GM21381 (cell line): ENCODE measurements around the gene MRLN.
"Not testable (repeated sequence)": the region's sequence is repeated elsewhere in the genome, so short reads cannot be mapped to it uniquely, and the experiment has no call there.

Experiments
- ATAC-seq: cut with Tn5 transposase; IDR thresholded peaks from one replicate; pipeline ENCODE4 v1.9.1; 2021; ENCODE audit warnings: mild to moderate bottlenecking, moderate library complexity; ENCODE audit not compliant: unreplicated experiment

MRLN gene

GRCh38 chr10:59753267-59753666 is at the start of gene MRLN:
TSS of gene MRLN (minus strand) at chr10:59753455.
- ATAC-seq: no peak

DNA sequence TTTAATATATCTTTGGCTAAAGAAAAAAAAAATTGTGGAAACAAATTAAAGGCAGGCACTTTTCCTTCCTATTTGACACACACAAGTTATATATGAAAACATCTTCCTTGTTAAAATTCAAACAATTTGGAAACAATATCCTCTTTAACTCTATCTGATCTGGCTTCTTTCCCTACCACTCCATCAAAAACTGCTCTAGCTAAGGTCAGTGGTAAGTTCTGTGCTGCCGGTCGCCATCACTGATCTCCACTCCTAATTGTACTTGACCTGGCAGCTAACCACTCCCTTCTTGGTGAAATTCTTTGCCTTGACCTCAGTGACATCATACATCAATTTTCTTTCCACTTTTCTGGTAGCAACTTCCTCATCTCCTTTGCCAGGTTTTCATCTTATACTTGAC is 47.9 kb upstream of the MRLN start:
- no peak for ATAC-seq

DNA sequence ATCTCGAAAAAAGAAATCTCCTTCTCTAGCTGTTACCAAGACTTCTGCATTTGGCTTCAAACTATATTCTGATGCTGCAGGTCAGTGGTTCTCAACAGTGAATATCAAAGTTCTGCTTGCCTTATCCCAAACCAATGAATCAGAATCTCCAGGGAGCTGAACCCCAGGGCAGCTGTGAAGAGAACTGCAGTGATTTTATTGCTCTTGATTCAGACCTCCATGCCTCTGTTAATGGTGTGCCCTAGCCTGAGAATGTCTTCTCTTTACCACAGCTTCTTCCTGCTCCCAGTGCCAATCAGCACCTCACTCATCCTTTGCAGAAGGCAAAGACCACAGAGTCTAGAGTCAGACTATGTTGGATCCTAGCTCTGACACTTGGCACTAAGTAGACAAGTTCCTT is 46.2 kb upstream of the MRLN start:
- ATAC-seq: no peak

GRCh38 chr10:59793919-59794318 is 40.7 kb upstream of the MRLN start:
- no peak for ATAC-seq

DNA sequence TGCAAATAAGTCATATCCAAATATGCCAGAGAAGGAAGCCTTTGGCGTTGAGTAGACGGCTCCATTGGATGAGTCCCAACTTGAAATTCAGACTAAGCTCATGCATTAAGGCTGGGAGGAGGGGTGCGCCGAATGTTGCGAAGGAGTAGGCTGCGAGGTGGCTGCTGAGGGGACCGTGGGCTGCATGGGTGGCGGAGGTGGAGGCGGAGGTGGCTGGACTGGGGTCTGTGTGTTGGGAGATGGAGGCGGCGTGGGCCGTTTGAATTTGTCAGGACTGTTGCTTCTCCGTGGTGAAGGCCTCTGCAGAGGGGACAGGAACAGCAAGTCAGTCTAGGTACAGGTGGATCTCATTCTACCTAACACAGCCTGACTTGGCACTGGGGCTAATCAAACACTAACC is 39.6 kb upstream of the MRLN start:
- ATAC-seq: no peak

- no peak for ATAC-seq
These were observed 38.3 kb upstream of the MRLN start for GRCh38 chr10:59791601-59792000.

DNA sequence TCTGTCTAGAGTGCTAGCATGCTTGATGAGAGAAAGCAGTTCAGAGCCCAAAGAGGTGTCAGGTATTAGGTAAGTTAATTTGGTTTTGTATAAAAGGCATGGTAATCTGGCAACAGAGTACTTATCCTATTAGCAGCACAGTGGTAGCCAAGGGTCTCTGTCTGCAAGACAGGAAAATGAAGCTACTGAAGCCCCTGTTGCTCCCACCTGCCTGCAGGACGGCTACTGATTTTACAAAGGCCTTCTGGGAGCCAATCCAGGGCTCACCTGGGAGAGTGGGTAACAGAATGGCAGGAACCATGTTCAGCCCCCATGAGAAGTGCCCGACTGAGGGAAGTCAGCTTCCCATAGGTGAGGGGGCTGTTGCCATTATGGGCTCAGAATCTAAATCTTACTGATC is 36.8 kb upstream of the MRLN start:
- not testable (repeated sequence) for ATAC-seq

GRCh38 chr10:59788914-59789313 is 35.7 kb upstream of the MRLN start:
- not testable (repeated sequence) for ATAC-seq

- not testable (repeated sequence) for ATAC-seq
These were observed 33.8 kb upstream of the MRLN start for GRCh38 chr10:59787032-59787431.

- not testable (repeated sequence) for ATAC-seq
These were observed 32.2 kb upstream of the MRLN start for GRCh38 chr10:59785476-59785875.

GRCh38 chr10:59781511-59781910 is 28.3 kb upstream of the MRLN start:
- no peak for ATAC-seq

- ATAC-seq: no peak
These were observed 26.7 kb upstream of the MRLN start for GRCh38 chr10:59779756-59780533.

GRCh38 chr10:59774451-59774850 is 21.2 kb upstream of the MRLN start:
- ATAC-seq: no peak

DNA sequence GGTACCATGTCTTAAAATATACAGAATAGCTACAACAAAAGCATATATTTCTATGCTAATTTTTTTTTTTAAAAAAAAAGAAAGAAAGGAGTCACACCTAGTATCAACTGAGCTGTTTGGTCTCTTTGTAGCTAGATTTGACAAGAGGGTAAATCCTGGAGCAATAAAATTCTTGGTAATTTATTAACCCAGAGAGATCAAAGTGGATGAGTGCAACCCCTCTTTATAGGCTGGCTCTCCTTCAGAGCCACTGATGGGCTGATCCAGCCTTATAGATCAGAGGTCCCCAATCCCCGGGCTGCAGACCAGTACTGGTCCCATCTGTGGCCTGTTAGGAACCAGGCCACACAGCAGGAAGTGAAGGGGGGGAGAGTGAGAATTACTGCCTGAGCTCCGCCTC is 19.8 kb upstream of the MRLN start:
- no peak for ATAC-seq

DNA sequence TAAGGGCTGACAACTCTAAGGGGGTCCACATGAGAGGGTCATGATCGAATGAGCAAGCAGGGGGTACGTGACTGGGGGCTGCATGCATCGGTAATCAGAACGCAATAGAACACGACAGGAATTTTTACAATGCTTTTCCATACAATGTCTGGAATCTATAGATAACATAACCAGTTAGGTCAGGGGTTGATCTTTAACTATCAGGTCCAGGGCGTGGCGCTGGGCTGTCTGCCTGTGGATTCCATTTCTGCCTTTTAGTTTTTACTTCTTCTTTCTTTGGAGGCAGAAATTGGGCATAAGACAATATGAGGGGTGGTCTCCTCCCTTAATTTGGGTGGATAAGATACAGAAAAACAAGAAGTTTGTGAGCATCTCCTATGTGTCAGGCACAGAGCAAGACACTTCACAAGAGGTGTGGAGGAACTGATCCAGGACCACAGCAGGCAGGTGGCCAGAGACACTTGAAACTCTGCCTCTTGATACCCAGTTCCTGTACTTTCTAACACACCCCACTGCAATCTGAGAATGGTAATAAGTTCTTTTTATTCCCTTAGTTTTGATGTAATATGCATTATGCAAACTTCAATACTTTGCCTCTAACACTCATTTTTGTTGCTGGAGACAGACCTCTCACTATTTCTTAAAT is 18.0 kb upstream of the MRLN start:
- ATAC-seq: no peak

DNA sequence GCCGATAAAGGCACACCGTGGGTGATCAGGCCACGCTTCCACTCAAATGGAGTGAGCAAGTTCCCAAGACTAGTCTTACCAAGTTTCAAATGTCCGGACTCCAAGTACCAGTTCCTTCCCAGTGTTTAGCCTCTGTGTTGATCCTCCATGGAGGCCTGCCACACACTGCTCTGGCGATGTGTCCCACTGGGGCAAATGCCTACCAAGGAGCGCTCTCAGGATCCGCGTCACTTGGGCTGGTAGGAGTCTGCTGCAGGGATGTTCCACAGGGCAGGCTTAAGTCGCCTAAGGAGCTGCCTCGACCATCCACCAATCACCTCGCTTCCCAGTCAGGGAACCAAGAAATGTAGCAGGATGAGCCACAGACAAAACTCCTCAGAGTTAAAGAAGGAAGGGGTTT is 17.4 kb upstream of the MRLN start:
- ATAC-seq: no peak

GRCh38 chr10:59762505-59762904 is 9.2 kb upstream of the MRLN start:
- ATAC-seq: no peak

DNA sequence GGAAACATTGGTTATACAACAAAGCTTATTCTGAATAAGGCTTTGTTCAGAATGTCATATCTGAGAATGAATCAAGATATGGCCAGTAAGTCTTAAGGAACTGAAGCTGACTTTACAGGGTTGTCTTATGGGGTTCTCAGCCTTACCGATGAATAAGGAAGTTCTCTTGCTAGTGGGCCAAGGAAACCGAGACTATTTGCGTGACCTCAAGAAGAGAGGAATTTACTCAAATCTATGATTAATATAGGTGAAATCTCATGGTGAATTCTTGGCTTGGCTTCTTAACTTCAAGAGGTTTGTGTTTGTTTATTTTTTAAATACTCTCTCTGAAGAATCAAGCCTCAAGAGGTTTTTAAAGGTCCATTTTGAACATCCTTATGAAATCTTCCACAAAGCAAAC is 4.7 kb upstream of the MRLN start:
- no peak for ATAC-seq

GRCh38 chr10:59754951-59755350 is 1.7 kb upstream of the MRLN start:
- no peak for ATAC-seq

GRCh38 chr10:59752278-59752940 is 846 bp downstream of the MRLN start:
- ATAC-seq: no peak

DNA sequence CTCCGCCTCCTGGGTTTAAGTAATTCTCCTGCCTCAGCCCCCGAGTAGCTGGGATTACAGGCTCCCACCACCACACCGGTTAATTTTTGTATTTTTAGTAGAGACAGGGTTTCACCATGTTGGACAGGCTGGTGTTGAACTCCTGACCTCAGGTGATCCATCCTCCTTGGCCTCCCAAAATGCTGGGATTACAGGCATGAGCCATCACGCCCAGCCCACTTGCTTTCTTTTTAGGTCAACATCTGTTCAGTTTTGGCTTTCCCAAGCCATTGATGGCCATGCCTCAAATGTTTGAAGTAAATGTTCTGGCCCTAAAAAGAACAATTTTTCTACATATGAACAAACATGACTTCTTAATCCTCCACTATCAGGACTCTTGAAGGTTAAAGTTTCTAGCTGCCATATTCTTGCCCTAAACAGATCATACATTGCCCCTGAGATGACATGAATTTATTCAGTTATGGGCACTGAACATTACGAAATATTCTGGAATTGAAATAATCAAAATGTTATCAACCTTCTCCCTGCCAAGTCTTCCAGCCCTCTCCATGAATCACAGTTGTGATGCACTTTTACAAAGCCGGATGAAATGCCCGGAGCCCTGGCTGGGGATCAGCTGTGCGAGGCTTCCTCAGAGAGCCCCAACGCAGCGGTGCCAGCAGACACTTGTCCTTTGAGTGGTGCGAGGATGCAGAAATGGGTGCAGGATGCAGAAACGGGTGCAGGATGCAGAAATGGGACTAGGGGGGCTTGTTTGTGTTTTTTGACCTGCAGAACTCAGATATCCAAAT is 2.9 kb downstream of the MRLN start:
- ATAC-seq: no peak
